WI38 (cell line): Measurements from ENCODE around the gene PRSS2.

ENCODE experiments used
- H3K4me3 ChIP-seq: 2 replicates; pipeline ENCODE4 v1.5.1; 2011; ENCODE audit warnings: low read depth, mild to moderate bottlenecking, control low read depth, low read length
- TF ChIP-seq, protein P1 (sequence below): IDR thresholded peaks from 2 replicates; pipeline ENCODE4 v1.5.1; 2012; ENCODE audit warnings: low read depth, mild to moderate bottlenecking, control low read depth, low read length

Gene PRSS2

GRCh38 chr7:142784096-142784495 lies 13.3 kb downstream of the PRSS2 start:
- TF ChIP-seq, protein P1, sequence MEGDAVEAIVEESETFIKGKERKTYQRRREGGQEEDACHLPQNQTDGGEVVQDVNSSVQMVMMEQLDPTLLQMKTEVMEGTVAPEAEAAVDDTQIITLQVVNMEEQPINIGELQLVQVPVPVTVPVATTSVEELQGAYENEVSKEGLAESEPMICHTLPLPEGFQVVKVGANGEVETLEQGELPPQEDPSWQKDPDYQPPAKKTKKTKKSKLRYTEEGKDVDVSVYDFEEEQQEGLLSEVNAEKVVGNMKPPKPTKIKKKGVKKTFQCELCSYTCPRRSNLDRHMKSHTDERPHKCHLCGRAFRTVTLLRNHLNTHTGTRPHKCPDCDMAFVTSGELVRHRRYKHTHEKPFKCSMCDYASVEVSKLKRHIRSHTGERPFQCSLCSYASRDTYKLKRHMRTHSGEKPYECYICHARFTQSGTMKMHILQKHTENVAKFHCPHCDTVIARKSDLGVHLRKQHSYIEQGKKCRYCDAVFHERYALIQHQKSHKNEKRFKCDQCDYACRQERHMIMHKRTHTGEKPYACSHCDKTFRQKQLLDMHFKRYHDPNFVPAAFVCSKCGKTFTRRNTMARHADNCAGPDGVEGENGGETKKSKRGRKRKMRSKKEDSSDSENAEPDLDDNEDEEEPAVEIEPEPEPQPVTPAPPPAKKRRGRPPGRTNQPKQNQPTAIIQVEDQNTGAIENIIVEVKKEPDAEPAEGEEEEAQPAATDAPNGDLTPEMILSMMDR, result no peak

DNA sequence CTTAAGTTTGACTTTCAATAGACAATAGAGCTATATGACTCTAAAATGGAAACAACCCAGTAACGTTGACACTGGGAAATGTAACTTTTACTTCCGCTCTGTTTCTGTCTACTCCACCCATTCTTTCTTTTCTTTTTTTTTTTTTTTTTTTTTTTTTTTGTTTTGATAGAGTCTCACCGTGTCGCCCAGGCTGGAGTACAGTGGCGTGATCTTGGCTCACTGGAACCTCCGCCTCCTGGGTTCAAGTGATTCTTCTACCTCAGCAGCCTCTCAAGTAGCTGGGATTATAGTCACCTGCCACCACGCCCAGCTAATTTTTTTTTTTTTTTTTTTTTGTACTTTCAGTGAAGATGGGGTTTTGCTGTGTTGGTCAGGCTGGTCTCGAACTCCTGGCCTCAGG lies 13.9 kb downstream of the PRSS2 start:
- TF ChIP-seq, protein P1, result no peak
- H3K4me3 ChIP-seq, result no peak overlapping the region

More at GRCh38 chr7:142784096-142784495, 13.3 kb downstream of the PRSS2 start:
- no peak overlapping the region for H3K4me3 ChIP-seq

DNA sequence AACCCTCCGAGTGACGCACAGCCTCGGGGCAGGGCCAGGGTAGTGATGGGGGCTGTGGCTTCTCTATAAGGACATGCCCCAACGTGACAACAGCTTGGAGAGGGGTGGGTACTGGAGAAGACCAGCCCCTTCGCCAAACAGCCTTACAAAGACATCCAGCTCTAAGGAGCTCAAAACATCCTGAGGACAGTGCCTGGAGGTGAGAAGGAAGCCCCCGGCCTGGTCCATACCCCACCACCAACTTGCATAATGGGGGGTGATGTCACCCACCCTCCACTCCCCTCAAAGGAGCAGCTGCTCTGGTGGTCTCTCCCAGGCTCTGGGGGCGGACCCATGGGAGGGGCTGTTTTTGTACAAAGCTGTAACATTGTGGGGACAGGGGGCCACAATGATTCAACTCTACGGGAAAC lies 15.1 kb downstream of the PRSS2 start:
- TF ChIP-seq, protein P1, result no peak
- no peak overlapping the region for H3K4me3 ChIP-seq

DNA sequence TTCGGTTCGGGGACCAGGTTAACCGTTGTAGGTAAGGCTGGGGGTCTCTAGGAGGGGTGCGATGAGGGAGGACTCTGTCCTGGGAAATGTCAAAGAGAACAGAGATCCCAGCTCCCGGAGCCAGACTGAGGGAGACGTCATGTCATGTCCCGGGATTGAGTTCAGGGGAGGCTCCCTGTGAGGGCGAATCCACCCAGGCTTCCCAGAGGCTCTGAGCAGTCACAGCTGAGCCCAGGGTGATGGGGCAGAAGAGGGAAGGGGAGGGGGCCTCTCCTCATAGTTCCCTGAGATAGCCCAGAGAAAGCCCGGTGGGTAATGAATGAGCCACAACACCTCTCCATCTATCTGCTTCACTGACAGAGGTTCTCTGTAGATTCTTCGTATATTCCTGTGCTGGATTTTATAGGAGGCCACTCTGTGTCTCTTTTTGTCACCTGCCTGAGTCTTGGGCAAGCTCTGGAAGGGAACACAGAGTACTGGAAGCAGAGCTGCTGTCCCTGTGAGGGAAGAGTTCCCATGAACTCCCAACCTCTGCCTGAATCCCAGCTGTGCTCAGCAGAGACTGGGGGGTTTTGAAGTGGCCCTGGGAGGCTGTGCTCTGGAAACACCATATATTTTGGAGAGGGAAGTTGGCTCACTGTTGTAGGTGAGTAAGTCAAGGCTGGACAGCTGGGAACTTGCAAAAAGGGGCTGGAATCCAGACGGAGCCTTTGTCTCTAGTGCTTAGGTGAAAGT lies 16.4 kb downstream of the PRSS2 start:
- TF ChIP-seq, protein P1, result no peak
- no peak overlapping the region for H3K4me3 ChIP-seq

DNA sequence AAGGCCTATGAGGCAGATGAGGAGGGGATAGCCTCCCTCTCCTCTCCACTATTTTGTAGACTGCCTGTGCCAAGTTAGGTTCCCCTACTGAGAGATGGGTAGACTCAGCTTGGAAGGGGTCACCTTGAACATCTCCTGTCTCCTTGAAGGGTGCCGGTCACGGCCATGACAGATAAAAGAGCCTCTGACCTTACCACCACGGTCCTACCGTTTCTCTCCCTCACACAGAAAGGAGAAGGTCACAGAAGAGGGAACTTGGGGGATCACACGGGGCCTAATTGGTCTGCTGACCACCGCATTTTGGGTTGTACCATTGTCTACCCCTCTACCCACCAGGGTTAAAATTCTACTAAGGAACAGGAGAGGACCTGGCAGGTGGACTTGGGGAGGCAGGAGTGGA lies 17.0 kb downstream of the PRSS2 start:
- no peak overlapping the region for H3K4me3 ChIP-seq
- TF ChIP-seq, protein P1, result no peak

DNA sequence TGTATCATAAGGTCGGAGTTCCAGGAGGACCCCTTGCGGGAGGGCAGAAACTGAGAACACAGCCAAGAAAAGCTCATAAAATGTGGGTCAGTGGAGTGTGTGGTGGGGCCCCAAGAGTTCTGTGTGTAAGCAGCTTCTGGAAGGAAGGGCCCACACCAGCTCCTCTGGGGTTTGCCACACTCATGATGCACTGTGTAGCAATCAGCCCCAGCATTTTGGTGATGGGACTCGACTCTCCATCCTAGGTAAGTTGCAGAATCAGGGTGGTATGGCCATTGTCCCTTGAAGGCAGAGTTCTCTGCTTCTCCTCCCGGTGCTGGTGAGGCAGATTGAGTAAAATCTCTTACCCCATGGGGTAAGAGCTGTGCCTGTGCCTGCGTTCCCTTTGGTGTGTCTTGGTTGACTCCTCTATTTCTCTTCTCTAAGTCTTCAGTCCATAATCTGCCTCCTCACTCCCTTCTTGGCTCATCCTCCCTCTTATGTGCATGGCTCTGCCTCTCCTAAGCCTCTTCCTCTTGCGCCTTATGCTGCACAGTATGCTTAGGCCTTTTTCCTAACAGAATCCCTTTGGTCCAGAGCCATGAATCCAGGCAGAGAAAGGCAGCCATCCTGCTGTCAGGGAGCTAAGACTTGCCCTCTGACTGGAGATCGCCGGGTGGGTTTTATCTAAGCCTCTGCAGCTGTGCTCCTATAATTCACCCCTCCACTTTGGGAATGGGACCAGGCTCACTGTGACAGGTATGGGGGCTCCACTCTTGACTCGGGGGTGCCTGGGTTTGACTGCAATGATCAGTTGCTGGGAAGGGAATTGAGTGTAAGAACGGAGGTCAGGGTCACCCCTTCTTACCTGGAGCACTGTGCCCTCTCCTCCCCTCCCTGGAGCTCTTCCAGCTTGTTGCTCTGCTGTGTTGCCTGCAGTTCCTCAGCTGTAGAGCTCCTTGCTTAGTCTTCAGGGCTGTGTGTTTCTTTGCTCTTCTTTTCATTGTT lies 17.8 kb downstream of the PRSS2 start:
- TF ChIP-seq, protein P1, result no peak
- H3K4me3 ChIP-seq, result no peak overlapping the region

DNA sequence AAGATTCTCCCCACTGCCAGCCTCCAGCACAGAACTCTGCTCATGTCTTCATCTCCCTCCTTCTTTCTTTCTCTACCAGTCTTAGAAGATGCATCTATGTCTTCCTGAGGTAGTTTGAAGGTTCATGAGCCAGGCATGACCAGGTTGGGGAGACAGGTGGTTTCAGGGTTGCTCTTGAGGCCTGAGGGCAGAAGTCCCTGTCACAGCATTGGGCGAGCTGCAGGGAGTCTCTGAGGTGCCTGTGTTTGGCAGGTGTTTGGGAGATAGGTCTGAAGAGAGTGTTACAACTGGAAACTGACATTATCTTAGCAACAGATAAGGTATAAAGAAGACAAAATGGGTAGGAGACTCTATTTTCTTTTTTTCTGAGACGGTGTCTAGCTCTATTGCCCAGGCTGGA lies 18.7 kb downstream of the PRSS2 start:
- TF ChIP-seq, protein P1, result no peak
- H3K4me3 ChIP-seq, result no peak overlapping the region
